ENCODE data around the gene CBX2.
"Not testable (repeated sequence)": the region's sequence is repeated elsewhere in the genome, so short reads cannot be mapped to it uniquely, and the experiment has no call there.

Gene CBX2

DNA sequence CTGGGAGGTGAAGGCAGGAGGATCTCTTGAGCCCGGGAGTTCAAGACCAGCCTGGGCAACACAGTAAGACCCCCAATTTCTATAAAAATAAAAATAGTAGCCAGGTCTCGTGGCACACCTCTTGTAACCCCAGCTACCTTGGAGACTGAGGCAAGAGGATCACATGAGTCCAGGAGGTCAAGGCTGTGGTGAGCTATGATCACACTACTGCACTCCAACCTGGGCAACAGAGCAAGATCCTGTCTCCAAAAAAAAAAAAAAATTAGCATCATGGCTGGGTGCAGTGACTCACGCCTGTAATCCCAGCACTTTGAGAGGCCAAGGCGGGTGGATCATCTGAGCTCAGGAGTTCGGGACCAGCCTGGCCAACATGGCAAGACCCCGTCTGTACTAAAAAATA lies 6.7 kb upstream of the CBX2 start:
- no peak overlapping the region for H3K4me3 ChIP-seq (replicated peaks; ENCODE audit: low read depth, low read length)
- no peak for DNase-seq (ENCODE audit: low read depth)
- TF ChIP-seq, protein P1, sequence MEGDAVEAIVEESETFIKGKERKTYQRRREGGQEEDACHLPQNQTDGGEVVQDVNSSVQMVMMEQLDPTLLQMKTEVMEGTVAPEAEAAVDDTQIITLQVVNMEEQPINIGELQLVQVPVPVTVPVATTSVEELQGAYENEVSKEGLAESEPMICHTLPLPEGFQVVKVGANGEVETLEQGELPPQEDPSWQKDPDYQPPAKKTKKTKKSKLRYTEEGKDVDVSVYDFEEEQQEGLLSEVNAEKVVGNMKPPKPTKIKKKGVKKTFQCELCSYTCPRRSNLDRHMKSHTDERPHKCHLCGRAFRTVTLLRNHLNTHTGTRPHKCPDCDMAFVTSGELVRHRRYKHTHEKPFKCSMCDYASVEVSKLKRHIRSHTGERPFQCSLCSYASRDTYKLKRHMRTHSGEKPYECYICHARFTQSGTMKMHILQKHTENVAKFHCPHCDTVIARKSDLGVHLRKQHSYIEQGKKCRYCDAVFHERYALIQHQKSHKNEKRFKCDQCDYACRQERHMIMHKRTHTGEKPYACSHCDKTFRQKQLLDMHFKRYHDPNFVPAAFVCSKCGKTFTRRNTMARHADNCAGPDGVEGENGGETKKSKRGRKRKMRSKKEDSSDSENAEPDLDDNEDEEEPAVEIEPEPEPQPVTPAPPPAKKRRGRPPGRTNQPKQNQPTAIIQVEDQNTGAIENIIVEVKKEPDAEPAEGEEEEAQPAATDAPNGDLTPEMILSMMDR (IDR thresholded peaks at IDR 0.05; ENCODE audit: low read length, missing control alignments) = no peak

DNA sequence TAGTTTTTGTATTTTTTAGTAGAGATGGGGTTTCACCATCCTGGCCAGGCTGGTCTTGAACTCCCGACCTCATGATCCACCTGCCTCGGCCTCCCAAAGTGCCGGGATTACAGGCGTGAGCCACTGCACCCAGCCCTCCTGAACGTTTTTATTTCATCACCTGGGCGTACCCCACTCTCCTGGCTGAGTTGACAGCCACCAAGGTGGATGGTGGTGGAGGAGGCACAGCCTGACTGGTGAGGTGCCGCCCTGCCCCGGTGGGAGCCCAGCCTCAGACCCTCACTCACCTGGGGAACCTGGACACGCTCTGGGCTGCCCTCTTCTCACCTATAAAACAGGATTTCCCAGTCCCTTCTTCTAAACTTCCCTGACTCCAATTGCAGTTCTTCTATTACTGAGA lies 5.2 kb upstream of the CBX2 start:
- DNase-seq (ENCODE audit: low read depth) = not testable (repeated sequence)

DNA sequence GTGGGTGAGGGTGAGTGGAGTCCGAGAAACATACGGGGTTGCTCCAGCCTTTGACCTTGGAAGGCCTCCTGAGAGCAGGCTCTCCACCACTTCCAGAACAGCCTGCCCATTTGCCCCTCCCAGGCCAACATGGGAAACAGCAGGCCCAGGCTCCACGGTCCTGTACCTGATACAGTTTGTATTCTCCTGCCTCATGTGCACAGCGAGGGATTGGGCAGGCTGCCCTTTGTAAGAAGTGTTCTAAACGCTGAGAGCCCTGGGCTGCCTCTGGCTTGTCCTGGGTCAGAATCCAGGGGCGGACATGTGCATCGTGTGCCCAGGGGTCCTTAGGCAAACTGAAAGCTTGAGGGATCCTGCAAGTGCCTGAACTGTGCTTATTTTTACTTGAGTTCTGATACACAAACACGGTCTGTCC lies 3.4 kb upstream of the CBX2 start:
- no peak for DNase-seq (ENCODE audit: low read depth)
- TF ChIP-seq, protein P1 (IDR thresholded peaks at IDR 0.05; ENCODE audit: low read length, missing control alignments) = no peak
- no peak overlapping the region for H3K4me3 ChIP-seq (replicated peaks; ENCODE audit: low read depth, low read length)

More for the DNA sequence above, 5.2 kb upstream of the CBX2 start:
- H3K4me3 ChIP-seq (replicated peaks; ENCODE audit: low read depth, low read length) = not testable (repeated sequence)

DNA sequence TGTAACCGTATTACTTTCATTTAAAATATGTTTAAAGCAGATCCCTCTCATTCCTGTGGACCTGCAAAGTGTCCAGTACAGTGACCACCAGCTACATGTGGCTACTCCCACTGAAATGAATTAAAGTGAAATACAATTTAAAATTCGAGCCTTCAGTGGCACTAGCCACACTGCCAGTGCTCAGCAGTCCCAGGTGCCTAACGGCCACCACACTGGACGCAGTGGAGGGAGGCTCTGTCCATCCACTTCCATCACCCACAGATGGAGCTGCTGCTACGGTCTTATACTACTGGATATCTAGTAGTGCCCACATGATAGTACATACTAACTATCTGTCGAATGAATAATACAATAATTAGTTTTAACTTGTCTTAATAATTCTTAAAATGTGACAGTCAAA lies 2.3 kb upstream of the CBX2 start:
- TF ChIP-seq, protein P1 (IDR thresholded peaks at IDR 0.05; ENCODE audit: low read length, missing control alignments) = no peak
- DNase-seq (ENCODE audit: low read depth) = no peak
- no peak overlapping the region for H3K4me3 ChIP-seq (replicated peaks; ENCODE audit: low read depth, low read length)

DNA sequence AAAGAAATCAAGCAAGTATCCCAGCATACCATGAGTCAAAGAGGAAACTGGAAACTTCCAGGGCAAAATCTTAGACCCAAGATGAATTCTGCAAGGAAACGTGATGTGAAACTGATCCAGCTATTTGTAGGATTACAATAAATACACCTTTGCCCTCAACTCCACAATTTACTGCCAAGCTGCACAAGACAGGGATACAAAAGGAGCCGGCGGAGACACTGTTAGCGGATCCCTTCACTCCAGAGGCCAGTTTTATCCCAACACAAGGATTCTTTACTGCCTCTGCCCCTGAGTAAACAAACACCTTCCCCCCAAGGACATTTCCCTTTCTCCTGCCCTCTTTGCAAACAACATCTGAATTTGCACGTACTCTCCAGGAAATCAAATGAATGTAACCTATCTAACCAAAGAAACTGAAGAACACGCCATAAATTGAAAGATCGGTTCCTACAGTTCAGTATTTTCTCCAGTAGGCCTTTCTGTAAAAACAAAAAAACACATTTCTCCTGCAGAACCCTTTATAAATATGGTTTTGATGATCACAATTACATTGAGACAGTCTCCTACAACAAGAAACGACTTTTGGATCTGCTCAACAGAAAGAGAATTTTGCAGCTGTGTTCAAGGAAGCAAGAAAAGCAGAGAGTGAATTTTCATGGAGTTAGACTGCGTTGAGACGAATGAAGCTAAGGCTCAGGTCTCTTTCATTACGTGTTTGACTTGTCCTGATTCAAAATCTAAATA lies 1.4 kb upstream of the CBX2 start:
- TF ChIP-seq, protein P1 (IDR thresholded peaks at IDR 0.05; ENCODE audit: low read length, missing control alignments) = no peak
- DNase-seq (ENCODE audit: low read depth) = no peak
- H3K4me3 ChIP-seq (replicated peaks; ENCODE audit: low read depth, low read length) = no peak overlapping the region

DNA sequence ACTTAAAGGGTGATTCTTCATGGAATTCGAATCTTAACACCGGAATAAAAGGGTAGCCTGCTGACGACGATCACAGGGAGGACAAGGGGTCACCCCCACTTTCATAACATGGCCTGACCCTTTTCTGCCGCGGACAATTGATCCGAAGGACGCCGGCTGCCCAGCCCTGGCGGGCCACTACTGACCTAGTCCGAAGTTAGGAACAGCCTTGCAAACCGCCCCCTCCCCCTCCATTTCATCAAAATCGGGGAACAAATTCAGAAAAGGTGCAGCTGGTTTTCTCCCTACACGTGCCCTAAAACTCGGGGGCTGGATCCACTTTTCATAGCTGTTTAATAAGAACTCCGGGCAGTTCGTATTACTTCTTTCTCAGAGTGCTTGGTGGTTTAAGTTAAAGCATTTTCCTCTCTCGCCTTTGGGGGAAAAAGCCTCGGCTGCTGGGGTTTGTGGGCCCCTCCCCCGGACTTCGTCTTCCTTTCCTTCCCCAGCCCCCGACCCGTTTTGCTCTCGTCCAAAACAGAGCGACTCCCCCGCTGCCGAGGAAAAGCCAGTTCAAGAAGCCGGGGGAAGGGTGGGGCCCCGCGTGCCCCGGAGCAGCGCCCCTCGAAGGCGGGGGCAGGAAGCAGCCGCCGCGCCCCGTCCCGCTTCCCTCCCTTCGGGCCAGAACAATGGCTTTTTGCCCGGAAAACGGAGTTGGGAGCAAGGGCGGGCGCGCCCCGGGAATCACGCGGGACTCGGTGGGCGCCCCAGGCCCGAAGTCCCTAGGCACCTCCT lies 641 bp upstream of the CBX2 start:
- H3K4me3 ChIP-seq (replicated peaks; ENCODE audit: low read depth, low read length) = peak overlapping the region; percentile 50
- TF ChIP-seq, protein P1 (IDR thresholded peaks at IDR 0.05; ENCODE audit: low read length, missing control alignments) = peak; percentile 5
- peak; percentile 53 for DNase-seq (ENCODE audit: low read depth)

DNA sequence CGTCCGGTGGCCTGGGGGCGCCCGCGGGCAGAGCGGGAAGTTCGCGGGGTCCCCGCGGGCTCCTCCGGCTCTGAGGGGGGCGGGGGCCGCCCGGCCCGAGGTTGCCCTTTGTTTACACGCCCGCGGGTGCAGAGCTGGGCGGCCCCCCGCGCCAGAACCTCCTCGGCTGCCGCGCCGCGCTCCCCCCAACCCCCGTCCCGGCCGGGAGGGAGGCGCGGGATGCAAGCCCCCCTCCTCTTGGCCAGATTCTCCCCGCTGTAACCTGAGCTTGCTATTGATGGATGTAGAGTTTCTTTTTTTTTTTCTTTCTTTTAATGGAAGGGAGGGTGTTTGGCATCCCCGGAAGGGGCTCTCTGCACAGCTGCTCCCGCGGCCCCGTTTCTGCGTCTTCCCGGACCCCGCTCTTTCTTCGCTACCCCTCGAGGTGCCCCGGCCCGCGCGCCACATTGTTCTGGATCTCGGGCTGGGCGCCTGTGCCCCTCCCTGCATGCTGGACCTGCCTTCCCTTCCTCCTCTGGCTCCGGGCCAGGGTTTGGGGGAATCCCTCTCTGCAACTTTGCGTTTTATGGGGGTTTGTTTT lies 646 bp downstream of the CBX2 start:
- TF ChIP-seq, protein P1 (IDR thresholded peaks at IDR 0.05; ENCODE audit: low read length, missing control alignments) = no peak
- no peak for DNase-seq (ENCODE audit: low read depth)
- peak overlapping the region; percentile 57 for H3K4me3 ChIP-seq (replicated peaks; ENCODE audit: low read depth, low read length)

Data from fibroblast of pulmonary artery (primary cell).